TTC549 (cell line): Measurements from ENCODE around the gene MT1F.
"Not testable (repeated sequence)": the region's sequence is repeated elsewhere in the genome, so short reads cannot be mapped to it uniquely, and the experiment has no call there.

Source experiments
- FAIRE-seq: peaks from 2 replicates; lab custom pipeline; 2012; peaks lifted over from hg19 to GRCh38; lab: Jason Lieb, UNC

MT1F gene

GRCh38 chr16:56672761-56673536 lies 15.2 kb downstream of the MT1F start:
- no peak for FAIRE-seq

GRCh38 chr16:56673921-56674320 lies 16.2 kb downstream of the MT1F start:
- FAIRE-seq = no peak

- not testable (repeated sequence) for FAIRE-seq
These were observed 16.8 kb downstream of the MT1F start for GRCh38 chr16:56674570-56674969.

- no peak for FAIRE-seq
These were observed 18.0 kb downstream of the MT1F start for GRCh38 chr16:56675685-56676210.

- no peak for FAIRE-seq
These were observed 19.7 kb downstream of the MT1F start for GRCh38 chr16:56677474-56677873.

- no peak for FAIRE-seq
These were observed 21.4 kb downstream of the MT1F start for GRCh38 chr16:56679078-56679730.

GRCh38 chr16:56679818-56680217 lies 22.1 kb downstream of the MT1F start:
- no peak for FAIRE-seq

GRCh38 chr16:56681939-56682702 lies 24.4 kb downstream of the MT1F start, which contains the start of gene MT1X:
MT1X (plus strand) TSS chr16:56682470; CDS start chr16:56682541, 71 bp downstream.
- no peak for FAIRE-seq

- no peak for FAIRE-seq
These were observed 25.1 kb downstream of the MT1F start for GRCh38 chr16:56682703-56683397.

GRCh38 chr16:56683424-56684172 lies 25.8 kb downstream of the MT1F start:
- FAIRE-seq = no peak

GRCh38 chr16:56684256-56684925 lies 26.6 kb downstream of the MT1F start:
- no peak for FAIRE-seq

GRCh38 chr16:56684926-56685590 lies 27.3 kb downstream of the MT1F start:
- FAIRE-seq = no peak

GRCh38 chr16:56686758-56687157 lies 29.0 kb downstream of the MT1F start:
- FAIRE-seq = no peak

- FAIRE-seq = no peak
These were observed 31.0 kb downstream of the MT1F start for GRCh38 chr16:56688762-56689161.

GRCh38 chr16:56689171-56689570 lies 31.4 kb downstream of the MT1F start:
- FAIRE-seq = no peak

- no peak for FAIRE-seq
These were observed 32.8 kb downstream of the MT1F start for GRCh38 chr16:56690420-56691122.

- FAIRE-seq = no peak
These were observed 34.1 kb downstream of the MT1F start for GRCh38 chr16:56691885-56692284.

- FAIRE-seq = no peak
These were observed 37.5 kb downstream of the MT1F start for GRCh38 chr16:56695246-56695645.

- no peak for FAIRE-seq
These were observed 39.8 kb downstream of the MT1F start for GRCh38 chr16:56697456-56698155.
